GM12874 (cell line): ENCODE results near the gene NTM.

Source experiments
- TF ChIP-seq, protein P1 (sequence below): IDR thresholded peaks from 2 replicates; pipeline ENCODE4 v1.5.1; 2011; ENCODE audit warnings: low read depth, mild to moderate bottlenecking, control low read depth, low read length, moderate library complexity; ENCODE audit not compliant: insufficient read depth

NTM gene

DNA sequence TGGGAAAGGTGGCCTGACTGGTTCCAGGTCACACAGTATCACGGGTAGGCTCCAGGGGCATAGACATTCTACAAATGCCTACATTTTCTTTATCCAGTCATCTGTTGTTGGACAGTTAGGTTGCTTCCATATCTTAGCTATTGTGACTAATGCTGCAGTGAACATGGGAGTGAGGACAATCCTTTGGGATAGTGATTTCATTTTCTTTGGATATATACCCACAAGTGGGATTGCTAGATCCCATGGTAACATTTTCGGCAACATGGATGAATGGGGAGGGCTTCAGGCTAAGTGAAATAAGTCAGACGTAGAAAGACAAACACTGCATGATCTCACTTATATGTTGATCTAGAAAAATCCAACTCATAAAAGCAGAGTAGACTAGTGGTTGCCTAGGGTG lies 744.3 kb downstream of the NTM start:
- TF ChIP-seq, protein P1, sequence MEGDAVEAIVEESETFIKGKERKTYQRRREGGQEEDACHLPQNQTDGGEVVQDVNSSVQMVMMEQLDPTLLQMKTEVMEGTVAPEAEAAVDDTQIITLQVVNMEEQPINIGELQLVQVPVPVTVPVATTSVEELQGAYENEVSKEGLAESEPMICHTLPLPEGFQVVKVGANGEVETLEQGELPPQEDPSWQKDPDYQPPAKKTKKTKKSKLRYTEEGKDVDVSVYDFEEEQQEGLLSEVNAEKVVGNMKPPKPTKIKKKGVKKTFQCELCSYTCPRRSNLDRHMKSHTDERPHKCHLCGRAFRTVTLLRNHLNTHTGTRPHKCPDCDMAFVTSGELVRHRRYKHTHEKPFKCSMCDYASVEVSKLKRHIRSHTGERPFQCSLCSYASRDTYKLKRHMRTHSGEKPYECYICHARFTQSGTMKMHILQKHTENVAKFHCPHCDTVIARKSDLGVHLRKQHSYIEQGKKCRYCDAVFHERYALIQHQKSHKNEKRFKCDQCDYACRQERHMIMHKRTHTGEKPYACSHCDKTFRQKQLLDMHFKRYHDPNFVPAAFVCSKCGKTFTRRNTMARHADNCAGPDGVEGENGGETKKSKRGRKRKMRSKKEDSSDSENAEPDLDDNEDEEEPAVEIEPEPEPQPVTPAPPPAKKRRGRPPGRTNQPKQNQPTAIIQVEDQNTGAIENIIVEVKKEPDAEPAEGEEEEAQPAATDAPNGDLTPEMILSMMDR: no peak

DNA sequence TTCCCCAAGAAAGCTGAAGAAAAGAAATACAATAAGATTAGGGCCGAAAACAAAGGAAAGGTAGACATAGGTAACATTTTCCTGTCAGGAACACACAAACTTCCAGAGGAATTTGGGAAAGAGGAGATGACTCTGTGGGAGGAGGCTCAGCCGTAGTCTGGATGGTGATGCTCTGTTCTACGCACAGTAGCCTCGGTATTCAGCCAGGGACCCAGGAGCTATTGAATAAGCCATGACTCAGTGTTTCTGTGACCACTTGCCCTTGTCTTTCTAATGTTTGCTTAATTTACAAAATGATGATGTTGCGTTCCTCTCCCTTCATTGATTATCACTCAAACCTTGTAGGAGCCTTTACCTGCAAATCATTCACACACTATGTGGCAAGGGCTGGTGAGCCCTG lies 745.0 kb downstream of the NTM start:
- TF ChIP-seq, protein P1: no peak

DNA sequence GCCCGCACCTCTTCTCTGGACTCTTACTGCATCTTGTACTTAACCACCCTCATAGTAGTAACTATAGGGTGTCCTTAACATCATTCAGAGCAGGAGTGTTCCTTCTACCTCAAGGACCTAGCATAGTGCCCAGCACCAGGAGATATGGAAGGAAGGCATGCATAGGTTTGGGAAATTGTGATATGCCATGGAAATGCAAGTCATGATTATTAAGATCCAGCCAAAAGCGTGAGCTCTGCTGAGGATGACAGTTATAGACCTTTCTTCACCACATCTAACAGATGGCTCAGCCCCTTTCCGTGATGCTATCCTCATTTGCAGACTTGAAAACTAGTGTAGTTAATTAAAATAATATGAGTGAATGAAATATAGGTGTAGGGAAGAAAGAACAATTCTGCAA lies 746.1 kb downstream of the NTM start:
- TF ChIP-seq, protein P1: no peak

DNA sequence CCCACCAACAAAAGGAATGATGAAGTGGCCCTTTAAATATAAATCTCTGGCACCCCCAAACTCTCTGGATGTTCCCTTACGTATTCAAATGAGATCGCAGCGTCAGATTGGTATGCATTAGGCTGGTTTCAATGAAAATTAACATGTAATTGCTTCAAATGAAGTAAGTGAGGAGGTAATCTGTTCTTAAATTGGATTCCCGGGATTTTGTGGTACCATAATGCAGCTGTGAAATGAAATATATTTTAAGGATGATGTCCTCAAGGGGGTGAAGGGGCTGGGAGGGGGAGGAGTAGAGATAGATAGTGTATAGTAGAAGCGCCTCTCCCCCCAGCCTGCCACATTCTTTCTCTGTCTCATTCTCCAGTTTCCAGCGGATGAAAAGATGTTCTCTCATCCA lies 748.2 kb downstream of the NTM start:
- TF ChIP-seq, protein P1: no peak

DNA sequence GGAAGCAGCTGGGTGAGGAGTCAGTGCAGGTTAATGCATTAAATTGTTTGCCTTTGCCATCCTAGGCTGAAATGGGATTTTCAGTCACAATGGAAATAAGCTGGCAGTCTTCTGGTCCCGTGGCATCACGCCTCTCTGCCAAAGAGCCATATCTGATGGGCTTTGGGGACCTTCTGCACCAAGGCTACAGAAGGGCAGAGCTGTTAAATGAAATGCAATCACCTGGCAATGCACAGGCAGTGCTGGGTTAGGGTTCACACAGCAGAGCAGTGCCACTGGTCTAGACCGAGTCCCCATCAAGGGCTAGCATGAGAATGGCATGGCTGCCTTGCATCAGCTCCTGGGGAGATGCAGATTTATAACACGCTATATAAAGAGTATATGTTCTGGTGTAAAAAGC lies 749.2 kb downstream of the NTM start:
- TF ChIP-seq, protein P1: no peak

DNA sequence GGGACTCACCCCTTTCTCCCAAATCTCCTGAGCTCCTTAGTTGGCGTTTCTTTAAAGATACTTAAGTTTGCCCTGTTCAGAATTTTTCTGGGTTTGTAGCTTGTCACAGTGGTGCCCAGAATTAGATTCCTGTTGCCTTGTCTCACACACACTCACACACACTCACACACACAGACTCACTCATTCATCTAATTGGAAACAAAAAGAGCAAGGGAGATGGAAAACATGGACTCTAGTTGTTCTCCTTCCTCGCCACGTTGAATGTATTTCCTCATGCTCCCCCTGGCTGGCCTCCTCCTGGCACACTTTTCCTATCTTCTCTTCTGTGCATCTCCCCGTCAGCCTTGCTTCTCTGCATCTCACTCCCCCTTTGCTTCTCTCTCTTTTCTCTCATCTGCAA lies 752.3 kb downstream of the NTM start:
- TF ChIP-seq, protein P1: no peak

DNA sequence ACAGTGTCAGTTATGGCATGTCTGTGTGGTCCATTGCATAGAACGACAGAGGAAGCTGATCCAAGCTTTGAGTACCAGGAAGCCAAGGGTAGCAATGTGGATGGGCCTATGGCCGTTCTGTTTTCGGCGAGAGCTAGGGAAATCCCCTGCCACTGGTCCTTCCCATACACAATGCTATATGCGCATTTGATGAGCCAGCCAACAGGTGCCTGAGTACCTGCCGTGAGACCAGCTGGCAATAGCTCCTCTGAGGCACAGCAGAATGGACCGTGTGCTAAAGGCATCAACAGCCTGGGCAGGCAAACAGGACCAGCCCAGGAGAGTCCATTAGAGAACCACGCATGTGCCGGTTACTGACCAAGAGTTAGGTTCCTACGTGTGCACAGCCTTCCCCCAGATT lies 753.0 kb downstream of the NTM start:
- TF ChIP-seq, protein P1: no peak
